Mesothelial cell of epicardium (in vitro differentiated cells): ENCODE data around the gene STARD10. TPM values are rescaled to one million over a fixed set of nuclear protein-coding genes. Genes with fewer than 3 reads are reported as not detected.

ENCODE experiments used
- DNase-seq, 2 experiments: peaks; one replicate each; pipeline ENCODE4 v3.0.0; 2021; ENCODE audit warnings: low spot score in 2 of 2; ENCODE audit not compliant: unreplicated experiment in 2 of 2
- H3K27ac Mint-ChIP-seq: 2 replicates; pipeline ENCODE4 v1.8.0; 2021; ENCODE audit warnings: mixed read lengths
- H3K27me3 Mint-ChIP-seq: 2 replicates; pipeline ENCODE4 v1.8.0; 2021; ENCODE audit warnings: low read depth, mixed read lengths
- H3K36me3 Mint-ChIP-seq: 2 replicates; pipeline ENCODE4 v1.8.0; 2021; ENCODE audit warnings: mixed read lengths
- H3K4me1 Mint-ChIP-seq: 2 replicates; pipeline ENCODE4 v1.8.0; 2021; ENCODE audit warnings: mixed read lengths
- H3K4me3 Mint-ChIP-seq: 2 replicates; pipeline ENCODE4 v1.8.0; 2021; ENCODE audit warnings: mild to moderate bottlenecking, moderate library complexity, mixed read lengths
- H3K9me3 Mint-ChIP-seq: 2 replicates; pipeline ENCODE4 v1.8.0; 2021; ENCODE audit warnings: mixed read lengths
- total RNA-seq: library from RNA; stranded (reverse); gene quantifications from 3 replicates; pipeline ENCODE4 v1.2.1, GENCODE V29; 2021
- TF ChIP-seq, protein P1 (sequence below): fragments of 200-600 bp; sonication (generic); IDR thresholded peaks from one replicate; pipeline ENCODE4 v1.5.0; 2021; ENCODE audit warnings: antibody characterized with exemption; ENCODE audit not compliant: unreplicated experiment

STARD10 gene
- total RNA-seq, 1 donor from 2014 or later = 54.9 TPM

DNA sequence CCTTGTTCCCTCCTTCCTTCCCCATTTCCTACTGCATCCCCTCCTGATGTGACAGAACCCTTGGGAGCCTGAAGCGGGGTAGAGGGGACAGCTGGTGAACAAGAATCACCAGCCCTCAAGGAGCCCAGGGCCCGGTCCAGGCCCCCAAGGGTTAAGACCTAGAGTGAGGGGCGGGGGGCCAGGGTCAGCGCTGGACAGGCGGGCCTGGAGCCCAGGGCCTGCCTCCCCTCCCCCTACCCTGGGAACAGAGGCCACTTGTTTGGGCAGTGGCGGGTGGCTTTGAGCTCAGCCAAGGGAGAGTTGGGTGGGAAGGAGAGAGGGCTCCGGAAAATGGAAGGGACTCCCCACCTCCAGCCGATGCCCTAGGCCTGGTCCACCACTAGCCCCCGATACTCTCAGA, 43.8 kb downstream of the STARD10 start:
- H3K27me3 Mint-ChIP-seq = no peaks in the 10 kb centered on the region
- DNase-seq = no peak
- TF ChIP-seq, protein P1, sequence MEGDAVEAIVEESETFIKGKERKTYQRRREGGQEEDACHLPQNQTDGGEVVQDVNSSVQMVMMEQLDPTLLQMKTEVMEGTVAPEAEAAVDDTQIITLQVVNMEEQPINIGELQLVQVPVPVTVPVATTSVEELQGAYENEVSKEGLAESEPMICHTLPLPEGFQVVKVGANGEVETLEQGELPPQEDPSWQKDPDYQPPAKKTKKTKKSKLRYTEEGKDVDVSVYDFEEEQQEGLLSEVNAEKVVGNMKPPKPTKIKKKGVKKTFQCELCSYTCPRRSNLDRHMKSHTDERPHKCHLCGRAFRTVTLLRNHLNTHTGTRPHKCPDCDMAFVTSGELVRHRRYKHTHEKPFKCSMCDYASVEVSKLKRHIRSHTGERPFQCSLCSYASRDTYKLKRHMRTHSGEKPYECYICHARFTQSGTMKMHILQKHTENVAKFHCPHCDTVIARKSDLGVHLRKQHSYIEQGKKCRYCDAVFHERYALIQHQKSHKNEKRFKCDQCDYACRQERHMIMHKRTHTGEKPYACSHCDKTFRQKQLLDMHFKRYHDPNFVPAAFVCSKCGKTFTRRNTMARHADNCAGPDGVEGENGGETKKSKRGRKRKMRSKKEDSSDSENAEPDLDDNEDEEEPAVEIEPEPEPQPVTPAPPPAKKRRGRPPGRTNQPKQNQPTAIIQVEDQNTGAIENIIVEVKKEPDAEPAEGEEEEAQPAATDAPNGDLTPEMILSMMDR = no peak
- H3K4me3 Mint-ChIP-seq = no peak overlapping the region
- peaks cover 6% of the 10 kb centered on the region for H3K36me3 Mint-ChIP-seq
- H3K4me1 Mint-ChIP-seq = peaks cover 16% of the 10 kb centered on the region
- H3K9me3 Mint-ChIP-seq = no peaks in the 10 kb centered on the region
- no peak overlapping the region for H3K27ac Mint-ChIP-seq

DNA sequence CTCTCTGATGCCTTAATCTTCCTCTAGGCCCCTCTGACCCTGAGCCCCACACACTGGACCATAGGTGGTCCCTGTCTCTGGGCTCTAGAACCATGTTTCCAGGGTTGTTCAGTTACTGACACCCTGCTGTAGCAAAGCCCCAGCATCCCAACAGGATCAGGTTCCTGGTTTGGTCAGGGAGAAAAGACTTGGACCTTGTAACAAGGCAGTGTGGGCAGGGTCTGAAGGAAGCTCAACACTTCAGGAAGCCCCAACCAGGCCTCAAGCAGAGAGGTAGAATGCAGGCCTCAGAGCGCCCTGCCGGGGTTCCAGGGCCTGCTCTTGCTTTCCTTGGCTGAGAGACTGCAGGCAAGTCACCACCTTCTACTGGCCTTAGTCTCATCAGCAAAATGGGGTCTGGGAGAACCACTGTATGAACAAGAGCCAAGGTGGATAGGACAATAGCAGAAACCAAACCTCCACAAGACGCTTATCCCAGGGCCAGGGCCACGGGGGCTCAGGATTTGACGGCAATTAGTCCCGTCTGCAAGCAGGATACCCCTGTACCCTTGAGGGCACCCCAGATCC, 46.5 kb downstream of the STARD10 start:
- DNase-seq = no peak
- Mint-ChIP-seq H3K27ac (no peak overlapping the region), H3K9me3 (no peaks in the 10 kb centered on the region), H3K27me3 (no peaks in the 10 kb centered on the region), H3K36me3 (no peaks in the 10 kb centered on the region), H3K4me1 (peaks cover 16% of the 10 kb centered on the region), H3K4me3 (no peak overlapping the region)
- TF ChIP-seq, protein P1 = no peak

DNA sequence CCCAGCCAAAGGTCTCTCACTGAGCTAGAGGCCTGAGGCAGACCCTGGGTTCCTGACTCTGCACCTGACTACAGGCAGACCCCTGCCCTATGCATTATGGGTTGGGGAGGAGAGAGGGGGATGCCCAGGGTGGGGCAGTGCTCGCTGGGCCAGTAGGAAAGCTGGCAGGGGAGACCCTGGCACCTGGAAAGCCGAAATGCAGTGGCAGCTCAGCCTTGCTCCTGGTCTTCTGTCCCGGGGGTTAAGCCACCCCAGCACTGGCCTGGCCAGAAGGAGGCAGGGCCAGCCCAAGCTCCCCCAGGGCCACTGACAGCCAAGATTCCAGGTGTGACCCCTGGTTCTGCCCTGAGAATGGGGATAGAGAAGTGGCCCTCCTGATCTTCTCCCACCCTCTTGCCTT, 47.0 kb downstream of the STARD10 start:
- Mint-ChIP-seq H3K36me3 (no peaks in the 10 kb centered on the region), H3K27me3 (no peaks in the 10 kb centered on the region)

DNA sequence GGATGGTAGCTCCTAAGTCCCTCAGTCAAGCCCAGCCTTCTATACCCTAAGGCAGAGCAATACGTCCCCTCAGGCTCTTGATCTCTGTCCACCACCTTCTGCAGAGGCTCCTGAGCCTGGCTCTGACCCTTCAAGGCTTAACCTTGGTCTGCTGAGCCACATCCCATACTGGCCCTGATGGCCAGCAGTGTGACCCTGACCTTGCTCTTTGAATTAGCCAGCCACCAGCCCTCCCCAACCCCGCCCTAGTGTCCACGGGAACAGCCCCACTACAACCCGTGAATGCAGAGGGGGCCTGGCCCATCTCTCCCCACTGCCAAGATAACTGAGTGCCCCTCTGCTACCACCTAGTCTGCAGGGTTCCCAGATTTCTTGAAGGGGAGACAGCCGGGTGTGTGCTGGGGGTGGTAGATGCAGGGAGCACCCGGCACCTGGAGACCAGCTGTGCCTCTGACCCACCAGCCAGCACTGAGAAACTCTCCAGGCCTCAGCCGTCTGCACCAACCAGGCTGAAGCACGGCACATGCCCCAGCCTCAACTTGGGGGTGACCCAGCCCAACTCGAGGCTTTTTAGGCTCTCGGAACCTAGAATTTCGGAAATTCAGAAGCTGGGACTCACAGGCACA, 47.8 kb downstream of the STARD10 start:
- Mint-ChIP-seq H3K27ac (no peak overlapping the region), H3K27me3 (no peaks in the 10 kb centered on the region), H3K9me3 (no peaks in the 10 kb centered on the region), H3K36me3 (no peaks in the 10 kb centered on the region), H3K4me1 (peaks cover 22% of the 10 kb centered on the region), H3K4me3 (no peak overlapping the region)
- TF ChIP-seq, protein P1 = no peak
- DNase-seq = no peak

More for the DNA sequence above, 47.0 kb downstream of the STARD10 start:
- TF ChIP-seq, protein P1 = no peak
- H3K4me1 Mint-ChIP-seq = peaks cover 19% of the 10 kb centered on the region
- DNase-seq = no peak
- H3K4me3 Mint-ChIP-seq = no peak overlapping the region
- no peak overlapping the region for H3K27ac Mint-ChIP-seq
- H3K9me3 Mint-ChIP-seq = no peaks in the 10 kb centered on the region

DNA sequence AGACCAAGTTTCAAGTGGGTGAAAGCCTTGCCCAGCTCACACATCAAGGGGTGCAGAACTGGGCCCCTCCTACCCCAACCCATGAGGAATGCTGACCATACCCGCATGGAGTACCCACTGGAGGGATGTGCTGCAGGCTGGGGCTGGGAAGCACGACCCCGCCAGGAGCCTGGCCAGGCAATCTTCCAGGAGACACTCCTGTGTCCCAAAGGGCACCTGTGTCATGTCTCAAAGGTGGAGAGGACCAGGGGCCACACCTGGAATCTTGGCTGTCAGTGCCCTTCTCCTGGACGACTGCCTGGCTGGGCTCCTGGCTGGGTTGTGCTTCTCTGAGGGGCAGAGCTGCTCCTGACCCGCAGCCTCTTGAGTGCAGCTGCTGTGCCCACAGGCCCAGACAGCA, 48.3 kb downstream of the STARD10 start:
- Mint-ChIP-seq H3K4me3 (no peak overlapping the region), H3K9me3 (no peaks in the 10 kb centered on the region), H3K27me3 (no peaks in the 10 kb centered on the region), H3K36me3 (no peaks in the 10 kb centered on the region), H3K4me1 (peaks cover 24% of the 10 kb centered on the region), H3K27ac (no peak overlapping the region)
- no peak for DNase-seq
- TF ChIP-seq, protein P1 = no peak
